H9 (cell line): ENCODE data around the gene IQCK. TPM values are rescaled to one million over a fixed set of nuclear protein-coding genes. Genes with fewer than 3 reads are reported as not detected.

Source experiments
- DNase-seq: peaks from one replicate; pipeline ENCODE4 v3.0.0-alpha.2; 2017
- H2AFZ ChIP-seq: one replicate; pipeline ENCODE4 v1.6.1; 2013; ENCODE audit warnings: mild to moderate bottlenecking, low read length, control low read depth, moderate library complexity
- H2AK5ac ChIP-seq: 2 replicates; pipeline ENCODE4 v1.6.1; 2013; ENCODE audit warnings: low read length, control low read depth, mixed read lengths; ENCODE audit not compliant: insufficient read length
- H2BK120ac ChIP-seq: one replicate; pipeline ENCODE4 v1.6.1; 2013; ENCODE audit warnings: low read depth, mild to moderate bottlenecking, low read length, control low read depth, inconsistent platforms; ENCODE audit not compliant: poor library complexity, severe bottlenecking
- H2BK12ac ChIP-seq: 2 replicates; pipeline ENCODE4 v1.6.1; 2013; ENCODE audit warnings: low read length, control low read depth, mixed read lengths, low read depth; ENCODE audit not compliant: insufficient read length
- H2BK15ac ChIP-seq: 2 replicates; pipeline ENCODE4 v1.6.1; 2013; ENCODE audit warnings: low read depth, low read length, control low read depth
- H2BK20ac ChIP-seq: one replicate; pipeline ENCODE4 v1.6.1; 2013; ENCODE audit warnings: low read depth, mild to moderate bottlenecking, low read length, control low read depth, inconsistent platforms; ENCODE audit not compliant: poor library complexity, severe bottlenecking
- H2BK5ac ChIP-seq: 2 replicates; pipeline ENCODE4 v1.6.1; 2013; ENCODE audit warnings: low read length, control low read depth, mixed read lengths; ENCODE audit not compliant: insufficient read length
- H3K14ac ChIP-seq: 2 replicates; pipeline ENCODE4 v1.6.1; 2013; ENCODE audit warnings: low read length, control low read depth; ENCODE audit not compliant: insufficient read depth
- H3K18ac ChIP-seq: 2 replicates; pipeline ENCODE4 v1.6.1; 2013; ENCODE audit warnings: low read depth, mild to moderate bottlenecking, mixed read lengths, low read length, control low read depth; ENCODE audit not compliant: insufficient read length
- H3K23ac ChIP-seq: 2 replicates; pipeline ENCODE4 v1.6.1; 2013; ENCODE audit warnings: low read length, control low read depth, mixed read lengths, low read depth; ENCODE audit not compliant: insufficient read length
- H3K23me2 ChIP-seq: 2 replicates; pipeline ENCODE4 v1.6.1; 2013; ENCODE audit warnings: low read depth, mild to moderate bottlenecking, mixed read lengths, low read length, control low read depth; ENCODE audit not compliant: insufficient read length, poor library complexity, severe bottlenecking
- H3K27ac ChIP-seq: 2 replicates; pipeline ENCODE4 v1.5.1; 2013; ENCODE audit warnings: low read length, control low read depth, mixed read lengths, low read depth; ENCODE audit not compliant: insufficient read length
- H3K27me3 ChIP-seq: 2 replicates; pipeline ENCODE4 v1.6.1; 2013; ENCODE audit warnings: low read length, control low read depth, inconsistent platforms; ENCODE audit not compliant: insufficient read depth
- H3K4ac ChIP-seq: 2 replicates; pipeline ENCODE4 v1.6.1; 2013; ENCODE audit warnings: low read depth, mild to moderate bottlenecking, control low read depth, inconsistent platforms, low read length, moderate library complexity
- H3K4me1 ChIP-seq: 2 replicates; pipeline ENCODE4 v1.6.1; 2013; ENCODE audit warnings: low read length, control low read depth, inconsistent platforms; ENCODE audit not compliant: insufficient read depth
- H3K4me2 ChIP-seq: 2 replicates; pipeline ENCODE4 v1.6.1; 2013; ENCODE audit warnings: low read length, control low read depth, mixed read lengths; ENCODE audit not compliant: insufficient read length, insufficient read depth
- H3K56ac ChIP-seq: 2 replicates; pipeline ENCODE4 v1.6.1; 2013; ENCODE audit warnings: low read depth, mild to moderate bottlenecking, mixed read lengths, low read length, control low read depth; ENCODE audit not compliant: insufficient read length
- H3K79me1 ChIP-seq: 2 replicates; pipeline ENCODE4 v1.6.1; 2013; ENCODE audit warnings: low read depth, mild to moderate bottlenecking, moderate library complexity, low read length, control low read depth, inconsistent platforms; ENCODE audit not compliant: insufficient read depth, poor library complexity, severe bottlenecking
- H3K79me2 ChIP-seq: 2 replicates; pipeline ENCODE4 v1.6.1; 2013; ENCODE audit warnings: low read length, control low read depth, inconsistent platforms; ENCODE audit not compliant: insufficient read depth
- H3K9ac ChIP-seq: 2 replicates; pipeline ENCODE4 v1.6.1; 2013; ENCODE audit warnings: low read length, control low read depth, mixed read lengths; ENCODE audit not compliant: insufficient read length; ENCODE audit errors: extremely low read depth
- H3K9me3 ChIP-seq: one replicate; pipeline ENCODE4 v1.6.1; 2013; ENCODE audit warnings: low read depth, low read length, inconsistent platforms; ENCODE audit not compliant: control insufficient read depth
- H3T11ph ChIP-seq: one replicate; pipeline ENCODE4 v1.6.1; 2013; ENCODE audit warnings: mild to moderate bottlenecking, low read length, control low read depth, inconsistent platforms
- H4K20me1 ChIP-seq: one replicate; pipeline ENCODE4 v1.6.1; 2013; ENCODE audit not compliant: control insufficient read depth, insufficient read length, insufficient read depth
- H4K5ac ChIP-seq: 2 replicates; pipeline ENCODE4 v1.6.1; 2013; ENCODE audit warnings: low read depth, mild to moderate bottlenecking, mixed read lengths, low read length, control low read depth; ENCODE audit not compliant: insufficient read length
- H4K8ac ChIP-seq: replicated peaks from 2 replicates; pipeline ENCODE4 v1.6.1; 2013; ENCODE audit warnings: low read length, control low read depth, mixed read lengths, low read depth; ENCODE audit not compliant: insufficient read length
- H4K91ac ChIP-seq: 2 replicates; pipeline ENCODE4 v1.6.1; 2013; ENCODE audit warnings: low read depth, mild to moderate bottlenecking, moderate library complexity, mixed read lengths, low read length, control low read depth; ENCODE audit not compliant: insufficient read length
- H3K27ac Mint-ChIP-seq, 3 experiments: 2 replicates in 2 of 3; 3 replicates in 1 of 3; pipeline ENCODE4 v1.8.0; 2020 to 2021; ENCODE audit warnings: mixed read lengths in 3 of 3, mild to moderate bottlenecking in 1 of 3, moderate library complexity in 1 of 3
- H3K27me3 Mint-ChIP-seq: 2 replicates; pipeline ENCODE4 v1.8.0; 2021; ENCODE audit warnings: low read depth, mild to moderate bottlenecking, moderate library complexity, mixed read lengths
- H3K36me3 Mint-ChIP-seq, 3 experiments: 2 replicates in 2 of 3; 3 replicates in 1 of 3; pipeline ENCODE4 v1.8.0; 2020 to 2021; ENCODE audit warnings: low read depth in 3 of 3, mixed read lengths in 3 of 3; ENCODE audit not compliant: insufficient read depth in 1 of 3
- H3K4me1 Mint-ChIP-seq, 2 experiments: 2 replicates each; pipeline ENCODE4 v1.8.0; 2020; ENCODE audit warnings: mixed read lengths in 2 of 2
- H3K4me3 Mint-ChIP-seq, 2 experiments: 2 replicates in 1 of 2; 3 replicates in 1 of 2; pipeline ENCODE4 v1.8.0; 2020 to 2021; ENCODE audit warnings: mild to moderate bottlenecking in 2 of 2, mixed read lengths in 2 of 2, moderate library complexity in 1 of 2
- H3K9me3 Mint-ChIP-seq, 2 experiments: 2 replicates in 1 of 2; 3 replicates in 1 of 2; pipeline ENCODE4 v1.8.0; 2020; ENCODE audit warnings: mild to moderate bottlenecking in 2 of 2, mixed read lengths in 2 of 2, moderate library complexity in 1 of 2
- WGBS: extraction: QIAGEN DNeasy Blood & Tissue Kit; methylation state at CpG from one replicate; pipeline ENCODE4 v1.1.7; 2013; ENCODE audit warnings: missing lambda C conversion rate, low lambda C conversion rate, mixed read lengths; ENCODE audit not compliant: insufficient read length; ENCODE audit errors: extremely low coverage; 5-methylcytosine and 5-hydroxymethylcytosine counted together
- total RNA-seq: library from RNA; stranded (reverse); gene quantifications from 2 replicates; pipeline ENCODE4 v1.2.1, GENCODE V29; 2021
- TF ChIP-seq, protein P1 (sequence below): fragments of 200-600 bp; sonication (generic); conservative IDR thresholded peaks from 3 replicates; pipeline ENCODE4 v1.8.0; 2021; ENCODE audit warnings: antibody characterized with exemption, mild to moderate bottlenecking

The IQCK gene
- total RNA-seq, 1 experiment from 2014 or later: 9.0 TPM

DNA sequence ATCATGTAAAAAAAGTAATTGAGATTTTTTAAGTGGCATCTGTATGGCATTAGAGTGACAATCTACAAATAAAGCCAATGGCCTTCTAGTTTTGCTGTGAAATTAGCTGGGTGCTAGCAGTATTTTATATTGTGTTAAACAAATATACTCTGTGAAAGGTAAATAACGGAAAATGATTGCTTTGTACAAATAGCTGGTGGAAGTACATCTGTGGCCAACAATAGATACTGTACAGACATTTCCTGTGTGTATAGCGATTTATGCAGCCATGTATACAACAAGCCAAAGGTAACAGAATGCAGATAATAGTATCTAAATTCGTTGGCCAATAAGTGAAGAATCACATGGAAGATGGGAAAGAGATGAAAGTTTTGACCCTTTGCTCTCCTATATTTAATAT lies 26.6 kb downstream of the IQCK start:
- Histone ChIP-seq H2BK12ac (no peak overlapping the region), H4K5ac (no peak overlapping the region), H2AFZ (no peak overlapping the region), H3K79me2 (no peaks in the 10 kb centered on the region), H3K56ac (no peak overlapping the region), H2BK20ac (no peak overlapping the region), H3K27ac (no peak overlapping the region), H3K18ac (no peak overlapping the region), H4K8ac (no peak overlapping the region), H3K23ac (no peak overlapping the region), H3T11ph (no peak overlapping the region), H2BK120ac (no peak overlapping the region), H3K9ac (no peak overlapping the region), H3K4ac (no peak overlapping the region), H4K20me1 (no peaks in the 10 kb centered on the region), H3K14ac (no peak overlapping the region), H2AK5ac (no peak overlapping the region), H3K4me1 (no peaks in the 10 kb centered on the region), H4K91ac (no peak overlapping the region), H3K79me1 (no peaks in the 10 kb centered on the region), H3K9me3 (no peaks in the 10 kb centered on the region), H3K23me2 (no peaks in the 10 kb centered on the region), H3K27me3 (no peaks in the 10 kb centered on the region), H2BK5ac (no peak overlapping the region), H3K4me2 (no peak overlapping the region), H2BK15ac (no peak overlapping the region)
- Mint-ChIP-seq H3K4me1 (peaks cover 2 to 7% of the 10 kb centered on the region in 2 experiments; a peak in 2 of 4 replicates), H3K36me3 (no peaks in the 10 kb centered on the region), H3K9me3 (no peaks in the 10 kb centered on the region), H3K4me3 (no peak overlapping the region), H3K27ac (no peak overlapping the region), H3K27me3 (no peaks in the 10 kb centered on the region)
- WGBS: no CpG with 5 or more reads among the region's 3 CpGs
- DNase-seq: no peak
- TF ChIP-seq, protein P1, sequence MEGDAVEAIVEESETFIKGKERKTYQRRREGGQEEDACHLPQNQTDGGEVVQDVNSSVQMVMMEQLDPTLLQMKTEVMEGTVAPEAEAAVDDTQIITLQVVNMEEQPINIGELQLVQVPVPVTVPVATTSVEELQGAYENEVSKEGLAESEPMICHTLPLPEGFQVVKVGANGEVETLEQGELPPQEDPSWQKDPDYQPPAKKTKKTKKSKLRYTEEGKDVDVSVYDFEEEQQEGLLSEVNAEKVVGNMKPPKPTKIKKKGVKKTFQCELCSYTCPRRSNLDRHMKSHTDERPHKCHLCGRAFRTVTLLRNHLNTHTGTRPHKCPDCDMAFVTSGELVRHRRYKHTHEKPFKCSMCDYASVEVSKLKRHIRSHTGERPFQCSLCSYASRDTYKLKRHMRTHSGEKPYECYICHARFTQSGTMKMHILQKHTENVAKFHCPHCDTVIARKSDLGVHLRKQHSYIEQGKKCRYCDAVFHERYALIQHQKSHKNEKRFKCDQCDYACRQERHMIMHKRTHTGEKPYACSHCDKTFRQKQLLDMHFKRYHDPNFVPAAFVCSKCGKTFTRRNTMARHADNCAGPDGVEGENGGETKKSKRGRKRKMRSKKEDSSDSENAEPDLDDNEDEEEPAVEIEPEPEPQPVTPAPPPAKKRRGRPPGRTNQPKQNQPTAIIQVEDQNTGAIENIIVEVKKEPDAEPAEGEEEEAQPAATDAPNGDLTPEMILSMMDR: no peak
